Upper lobe of left lung (tissue), 4 donors: Measurements from ENCODE around the gene HEXB.
"Not testable (repeated sequence)": the region's sequence is repeated elsewhere in the genome, so short reads cannot be mapped to it uniquely, and the experiment has no call there.

Experiments used
- CTCF ChIP-seq, 6 experiments: fragments of 450-650 bp in 4 of 6; fragments of 200-600 bp in 2 of 6; sonication (generic) in 2 of 6; IDR thresholded peaks; one replicate each; pipeline ENCODE4 v1.5.1; 2016 to 2019; ENCODE audit warnings: antibody characterized with exemption in 6 of 6
- EP300 ChIP-seq, 4 donors: sonication (generic); formaldehyde crosslinking; IDR thresholded peaks; one replicate each; pipeline ENCODE4 v1.5.1; 2017; ENCODE audit warnings: antibody characterized with exemption in 4 of 4, control low read depth in 2 of 4
- POLR2A ChIP-seq, 4 donors: fragments of 450-650 bp; IDR thresholded peaks; one replicate each; pipeline ENCODE4 v1.5.1; 2016 to 2017; ENCODE audit warnings: antibody characterized with exemption in 4 of 4, mild to moderate bottlenecking in 2 of 4
- POLR2AphosphoS5 ChIP-seq, 2 donors: sonication (generic); formaldehyde crosslinking; IDR thresholded peaks; one replicate each; pipeline ENCODE4 v1.5.1; 2017; ENCODE audit warnings: antibody characterized with exemption in 2 of 2

DNA sequence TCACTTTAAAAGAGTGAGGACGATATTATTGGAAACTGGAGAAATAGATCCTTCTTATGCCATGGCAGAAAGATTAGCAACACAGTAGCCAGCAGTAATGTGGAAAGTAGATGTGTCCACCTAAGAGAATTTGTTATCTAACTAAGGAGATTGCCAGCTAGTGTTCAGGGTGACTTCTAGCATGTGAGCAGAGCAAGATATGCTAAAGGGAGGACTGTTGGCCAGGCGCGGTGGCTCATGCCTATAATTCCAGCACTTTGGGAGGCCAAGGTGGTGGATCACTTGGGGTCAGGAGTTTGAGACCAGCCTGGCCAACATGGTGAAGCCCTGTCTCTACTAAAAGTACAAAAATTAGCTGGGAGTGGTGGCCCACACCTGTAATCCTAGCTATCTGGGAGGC is 5.7 kb upstream of the HEXB start:
- not testable (repeated sequence) for TF ChIP-seq POLR2A, CTCF, EP300, POLR2AphosphoS5 (IDR thresholded peaks at IDR 0.05)
